Hypothalamus (tissue), 51 donors: Measurements from ENCODE around the gene UROS.
A peak's percentile ranks its signal among the peaks of the same experiment; 100 is the strongest.

Experiments
- DNase-seq, 51 donors: peaks; one replicate each; lab custom pipeline; 2025; lab: John Stamatoyannopoulos, UW

The UROS gene

GRCh38 chr10:125795128-125795527 lies 27.9 kb downstream of the UROS start:
- DNase-seq: peak in 48 of 51 donors; percentile 7 to 91 (median 68)

- no peak for DNase-seq
Measured at GRCh38 chr10:125792342-125793300, 30.4 kb downstream of the UROS start.

- no peak for DNase-seq
Measured at GRCh38 chr10:125788156-125789034, 34.7 kb downstream of the UROS start.

- no peak for DNase-seq
Measured at GRCh38 chr10:125785791-125786190, 37.3 kb downstream of the UROS start.

- no peak for DNase-seq
Measured at GRCh38 chr10:125783957-125784356, 39.1 kb downstream of the UROS start.

- no peak for DNase-seq
Measured at GRCh38 chr10:125783408-125783807, 39.6 kb downstream of the UROS start.

- DNase-seq: no peak
Measured at GRCh38 chr10:125782616-125783015, 40.4 kb downstream of the UROS start.

GRCh38 chr10:125782054-125782453 lies 41.0 kb downstream of the UROS start:
- no peak for DNase-seq

GRCh38 chr10:125781374-125781773 lies 41.7 kb downstream of the UROS start:
- no peak for DNase-seq

GRCh38 chr10:125779403-125780327 lies 43.4 kb downstream of the UROS start:
- no peak for DNase-seq

GRCh38 chr10:125778556-125778955 lies 44.5 kb downstream of the UROS start:
- no peak for DNase-seq

- DNase-seq: no peak
Measured at GRCh38 chr10:125777806-125778205, 45.3 kb downstream of the UROS start.

GRCh38 chr10:125775491-125776106 lies 47.5 kb downstream of the UROS start, which contains the start of gene MMP21:
Gene MMP21 (minus strand): TSS chr10:125775821. CDS start chr10:125775821, 0 bp downstream.
- no peak for DNase-seq

GRCh38 chr10:125774581-125775191 lies 48.4 kb downstream of the UROS start:
- no peak for DNase-seq

- DNase-seq: no peak
Measured at GRCh38 chr10:125773687-125774543, 49.1 kb downstream of the UROS start.

- DNase-seq: no peak
Measured at GRCh38 chr10:125772864-125773180, 50.2 kb downstream of the UROS start.

GRCh38 chr10:125772112-125772863 lies 50.8 kb downstream of the UROS start:
- no peak for DNase-seq

- DNase-seq: no peak
Measured at GRCh38 chr10:125770844-125771243, 52.2 kb downstream of the UROS start.
